ENCODE results near the gene SLC6A6.

Gene SLC6A6

DNA sequence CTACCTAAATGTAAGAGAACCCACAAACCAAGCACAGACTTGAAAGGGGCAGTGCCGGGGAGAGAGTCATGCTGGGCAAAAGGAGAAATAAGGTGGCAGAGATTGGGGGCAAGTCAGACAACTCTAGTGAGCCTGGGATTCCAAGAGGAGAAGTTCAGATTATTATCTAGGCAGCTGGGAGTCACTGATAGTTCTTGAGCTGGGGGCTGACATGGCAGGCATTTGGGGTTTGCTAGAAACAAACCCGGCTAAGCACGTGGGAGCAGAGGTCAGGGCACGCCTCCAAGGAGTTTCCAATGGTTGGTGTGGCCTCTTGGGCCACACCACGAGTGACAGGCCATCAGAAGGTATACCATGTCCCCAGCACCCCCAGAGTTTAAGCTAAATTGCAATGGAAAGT lies 27.6 kb downstream of the SLC6A6 start:
- Histone ChIP-seq H3K27me3 (ENCODE audit: low read length) (no peaks in the 10 kb centered on the region), H3K9me3 (ENCODE audit: insufficient read depth, low read length) (no peaks in the 10 kb centered on the region), H3K9me2 (replicated peaks; ENCODE audit: insufficient read depth, low read length) (no peaks in the 10 kb centered on the region), H4K20me1 (ENCODE audit: low read depth, low read length) (no peaks in the 10 kb centered on the region), H3K79me2 (ENCODE audit: insufficient read depth, low read length) (peaks cover 69% of the 10 kb centered on the region), H3K4me2 (ENCODE audit: low read depth, low read length, poor library complexity, severe bottlenecking) (peak overlapping the region; percentile 63), H3F3A (ENCODE audit: insufficient read depth) (peaks cover 62% of the 10 kb centered on the region), H3K27ac (ENCODE audit: low read depth, low read length) (peak overlapping the region; percentile 92), H3K9ac (ENCODE audit: low read length) (no peak overlapping the region), H3K4me3 (ENCODE audit: insufficient read depth, low read length, poor library complexity, severe bottlenecking) (no peak overlapping the region), H2AFZ (ENCODE audit: low read depth, low read length, severe bottlenecking) (no peak overlapping the region), H3K36me3 (ENCODE audit: low read length) (no peaks in the 10 kb centered on the region)
- no peak for TF ChIP-seq CTCF (IDR thresholded peaks at IDR 0.05; ENCODE audit: insufficient read depth, low read length, poor library complexity, severe bottlenecking)
- TF ChIP-seq EZH2phosphoT487 (conservative IDR thresholded peaks at IDR 0.05; ENCODE audit: low read length): no peak

- Histone ChIP-seq H3K79me2 (ENCODE audit: insufficient read depth, low read length) (peaks cover 69% of the 10 kb centered on the region), H2AFZ (ENCODE audit: low read depth, low read length, severe bottlenecking) (no peak overlapping the region), H3K9me2 (replicated peaks; ENCODE audit: insufficient read depth, low read length) (no peaks in the 10 kb centered on the region), H3K4me3 (ENCODE audit: insufficient read depth, low read length, poor library complexity, severe bottlenecking) (peak overlapping the region; percentile 23), H3F3A (ENCODE audit: insufficient read depth) (peaks cover 59% of the 10 kb centered on the region), H3K36me3 (ENCODE audit: low read length) (no peaks in the 10 kb centered on the region), H3K27me3 (ENCODE audit: low read length) (no peaks in the 10 kb centered on the region), H3K27ac (ENCODE audit: low read depth, low read length) (peak overlapping the region; percentile 92), H3K9me3 (ENCODE audit: insufficient read depth, low read length) (no peaks in the 10 kb centered on the region), H3K9ac (ENCODE audit: low read length) (peak overlapping the region; percentile 53), H3K4me2 (ENCODE audit: low read depth, low read length, poor library complexity, severe bottlenecking) (peak overlapping the region; percentile 63), H4K20me1 (ENCODE audit: low read depth, low read length) (no peaks in the 10 kb centered on the region)
- TF ChIP-seq EZH2phosphoT487 (conservative IDR thresholded peaks at IDR 0.05; ENCODE audit: low read length) (no peak), CTCF (IDR thresholded peaks at IDR 0.05; ENCODE audit: insufficient read depth, low read length, poor library complexity, severe bottlenecking) (no peak)
These were observed 28.5 kb downstream of the SLC6A6 start for GRCh38 chr3:14430706-14431451.

DNA sequence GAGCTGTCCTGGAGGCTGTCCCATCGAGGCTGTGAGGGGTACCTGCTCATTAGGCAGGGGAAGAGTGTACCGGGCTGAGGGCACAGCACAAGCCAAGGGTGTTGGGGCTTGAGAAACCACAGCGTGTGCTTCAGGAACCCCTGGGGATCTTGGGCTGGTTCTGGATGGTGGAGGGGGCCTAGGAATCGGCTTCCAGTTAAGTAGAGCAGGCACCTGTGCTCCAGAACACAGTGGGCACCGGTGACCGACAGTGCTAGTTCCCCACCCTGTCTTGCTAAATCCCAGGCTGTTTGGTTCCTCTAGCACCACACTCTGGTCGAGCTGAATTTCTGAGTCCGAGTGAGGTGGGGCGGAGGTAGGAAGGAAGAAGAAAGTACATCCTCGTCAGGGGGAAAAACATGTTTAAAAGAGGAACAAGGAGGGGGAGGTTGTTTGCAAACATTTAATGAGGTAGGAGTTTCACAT lies 29.1 kb downstream of the SLC6A6 start:
- peaks cover 53% of the 10 kb centered on the region for H3F3A ChIP-seq (ENCODE audit: insufficient read depth)
- TF ChIP-seq CTCF (IDR thresholded peaks at IDR 0.05; ENCODE audit: insufficient read depth, low read length, poor library complexity, severe bottlenecking) (peak; percentile 51), EZH2phosphoT487 (conservative IDR thresholded peaks at IDR 0.05; ENCODE audit: low read length) (no peak)
- no peaks in the 10 kb centered on the region for H3K9me2 ChIP-seq (replicated peaks; ENCODE audit: insufficient read depth, low read length)
- H2AFZ ChIP-seq (ENCODE audit: low read depth, low read length, severe bottlenecking): no peak overlapping the region
- peak overlapping the region; percentile 63 for H3K4me2 ChIP-seq (ENCODE audit: low read depth, low read length, poor library complexity, severe bottlenecking)
- peaks cover 65% of the 10 kb centered on the region for H3K79me2 ChIP-seq (ENCODE audit: insufficient read depth, low read length)
- peak overlapping the region; percentile 92 for H3K27ac ChIP-seq (ENCODE audit: low read depth, low read length)
- no peaks in the 10 kb centered on the region for H3K36me3 ChIP-seq (ENCODE audit: low read length)
- H3K9me3 ChIP-seq (ENCODE audit: insufficient read depth, low read length): no peaks in the 10 kb centered on the region
- H3K4me3 ChIP-seq (ENCODE audit: insufficient read depth, low read length, poor library complexity, severe bottlenecking): peak overlapping the region; percentile 23
- peak overlapping the region; percentile 53 for H3K9ac ChIP-seq (ENCODE audit: low read length)
- H4K20me1 ChIP-seq (ENCODE audit: low read depth, low read length): no peaks in the 10 kb centered on the region
- H3K27me3 ChIP-seq (ENCODE audit: low read length): no peaks in the 10 kb centered on the region

Measured in SU-DHL-6 (cell line).